Cardiac muscle cell (in vitro differentiated cells and primary cell): ENCODE data around the gene KLRB1. TPM values are rescaled to one million over a fixed set of nuclear protein-coding genes. Genes with fewer than 3 reads are reported as not detected.
"Not testable (repeated sequence)": the region's sequence is repeated elsewhere in the genome, so short reads cannot be mapped to it uniquely, and the experiment has no call there.

Experiments
- DNase-seq, 2 donors: peaks; one replicate each; pipeline versions ENCODE4 v3.0.0 to v3.0.0-alpha.2; 2010 to 2017; ENCODE audit warnings: low read depth in 1 of 2, low spot score in 1 of 2
- H3K27ac ChIP-seq: fragments of 200-600 bp; sonication (generic); 2 replicates; pipeline ENCODE4 v1.5.1; 2016
- H3K27me3 ChIP-seq: fragments of 200-600 bp; sonication (generic); 2 replicates; pipeline ENCODE4 v1.6.0; 2016; ENCODE audit warnings: control low read depth
- H3K36me3 ChIP-seq: fragments of 200-600 bp; sonication (generic); 2 replicates; pipeline ENCODE4 v1.5.1; 2016; ENCODE audit warnings: control low read depth
- H3K4me1 ChIP-seq: fragments of 200-600 bp; sonication (generic); 2 replicates; pipeline ENCODE4 v1.8.1; 2017; ENCODE audit warnings: low read depth, mild to moderate bottlenecking, mixed run types
- H3K4me3 ChIP-seq: fragments of 200-600 bp; sonication (generic); 2 replicates; pipeline ENCODE4 v1.5.1; 2016; ENCODE audit warnings: mild to moderate bottlenecking
- H3K9me3 ChIP-seq: fragments of 200-600 bp; sonication (generic); 2 replicates; pipeline ENCODE4 v1.5.1; 2017; ENCODE audit warnings: low read depth, mild to moderate bottlenecking, control low read depth
- polyA plus RNA-seq: library from polyadenylated mRNA; unstranded; fragments of >200 nt; fragmentation: Nextera tagmentation; extraction: Ambion mirVana; gene quantifications from 2 replicates; pipeline ENCODE4 v1.2.1, GENCODE V29; 2016
- total RNA-seq: library from RNA; depleted of rRNA; stranded (reverse); fragments of >200 nt; gene quantifications from 2 replicates; pipeline ENCODE4 v1.2.3, GENCODE V29; 2016
- TF ChIP-seq, protein P1 (sequence below): IDR thresholded peaks from 2 replicates; pipeline ENCODE4 v1.5.1; 2012; ENCODE audit warnings: low read depth, mild to moderate bottlenecking, low read length

KLRB1 gene
- total and polyA plus RNA-seq, 2 experiments from 2014 or later = not detected

GRCh38 chr12:9632766-9633165 is 25.1 kb upstream of the KLRB1 start:
- TF ChIP-seq, protein P1, sequence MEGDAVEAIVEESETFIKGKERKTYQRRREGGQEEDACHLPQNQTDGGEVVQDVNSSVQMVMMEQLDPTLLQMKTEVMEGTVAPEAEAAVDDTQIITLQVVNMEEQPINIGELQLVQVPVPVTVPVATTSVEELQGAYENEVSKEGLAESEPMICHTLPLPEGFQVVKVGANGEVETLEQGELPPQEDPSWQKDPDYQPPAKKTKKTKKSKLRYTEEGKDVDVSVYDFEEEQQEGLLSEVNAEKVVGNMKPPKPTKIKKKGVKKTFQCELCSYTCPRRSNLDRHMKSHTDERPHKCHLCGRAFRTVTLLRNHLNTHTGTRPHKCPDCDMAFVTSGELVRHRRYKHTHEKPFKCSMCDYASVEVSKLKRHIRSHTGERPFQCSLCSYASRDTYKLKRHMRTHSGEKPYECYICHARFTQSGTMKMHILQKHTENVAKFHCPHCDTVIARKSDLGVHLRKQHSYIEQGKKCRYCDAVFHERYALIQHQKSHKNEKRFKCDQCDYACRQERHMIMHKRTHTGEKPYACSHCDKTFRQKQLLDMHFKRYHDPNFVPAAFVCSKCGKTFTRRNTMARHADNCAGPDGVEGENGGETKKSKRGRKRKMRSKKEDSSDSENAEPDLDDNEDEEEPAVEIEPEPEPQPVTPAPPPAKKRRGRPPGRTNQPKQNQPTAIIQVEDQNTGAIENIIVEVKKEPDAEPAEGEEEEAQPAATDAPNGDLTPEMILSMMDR = no peak
- H3K4me3 ChIP-seq = no peak overlapping the region
- no peaks in the 10 kb centered on the region for H3K36me3 ChIP-seq
- H3K27me3 ChIP-seq = no peaks in the 10 kb centered on the region
- H3K9me3 ChIP-seq = no peaks in the 10 kb centered on the region
- H3K27ac ChIP-seq = no peak overlapping the region
- no peaks in the 10 kb centered on the region for H3K4me1 ChIP-seq
- no peak for DNase-seq

GRCh38 chr12:9626821-9627220 is 19.1 kb upstream of the KLRB1 start:
- no peak overlapping the region for H3K27ac ChIP-seq
- TF ChIP-seq, protein P1 = no peak
- H3K9me3 ChIP-seq = no peaks in the 10 kb centered on the region
- no peak for DNase-seq
- no peaks in the 10 kb centered on the region for H3K36me3 ChIP-seq
- no peaks in the 10 kb centered on the region for H3K27me3 ChIP-seq
- H3K4me3 ChIP-seq = no peak overlapping the region
- H3K4me1 ChIP-seq = no peaks in the 10 kb centered on the region

GRCh38 chr12:9626291-9626690 is 18.6 kb upstream of the KLRB1 start:
- H3K27ac ChIP-seq = no peak overlapping the region
- H3K4me3 ChIP-seq = no peak overlapping the region
- TF ChIP-seq, protein P1 = no peak
- H3K4me1 ChIP-seq = no peaks in the 10 kb centered on the region
- H3K36me3 ChIP-seq = no peaks in the 10 kb centered on the region
- H3K9me3 ChIP-seq = no peaks in the 10 kb centered on the region
- DNase-seq = no peak
- no peaks in the 10 kb centered on the region for H3K27me3 ChIP-seq

DNA sequence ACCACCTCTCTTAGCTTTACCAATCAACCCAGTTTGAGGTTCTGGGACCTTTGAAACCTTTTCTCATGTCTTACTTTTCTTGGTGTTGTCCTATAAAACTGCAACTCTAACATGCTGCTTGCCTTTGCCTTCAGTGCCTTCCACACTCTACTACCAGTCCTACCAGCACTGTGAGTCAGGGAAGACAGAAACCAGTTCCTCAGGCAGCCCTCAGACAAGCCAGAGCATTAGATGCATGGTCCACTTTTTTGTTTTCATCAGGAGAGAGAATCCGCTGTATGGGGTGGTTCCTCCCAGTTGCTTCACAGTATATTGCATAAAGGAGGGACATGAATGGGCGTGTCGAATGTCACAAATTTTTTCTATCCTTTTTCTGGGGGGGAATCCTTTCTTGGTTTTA is 17.3 kb upstream of the KLRB1 start:
- TF ChIP-seq, protein P1 = no peak
- Histone ChIP-seq H3K27me3 (no peaks in the 10 kb centered on the region), H3K4me1 (no peaks in the 10 kb centered on the region), H3K4me3 (no peak overlapping the region), H3K27ac (no peak overlapping the region), H3K9me3 (no peaks in the 10 kb centered on the region), H3K36me3 (no peaks in the 10 kb centered on the region)
- no peak for DNase-seq

DNA sequence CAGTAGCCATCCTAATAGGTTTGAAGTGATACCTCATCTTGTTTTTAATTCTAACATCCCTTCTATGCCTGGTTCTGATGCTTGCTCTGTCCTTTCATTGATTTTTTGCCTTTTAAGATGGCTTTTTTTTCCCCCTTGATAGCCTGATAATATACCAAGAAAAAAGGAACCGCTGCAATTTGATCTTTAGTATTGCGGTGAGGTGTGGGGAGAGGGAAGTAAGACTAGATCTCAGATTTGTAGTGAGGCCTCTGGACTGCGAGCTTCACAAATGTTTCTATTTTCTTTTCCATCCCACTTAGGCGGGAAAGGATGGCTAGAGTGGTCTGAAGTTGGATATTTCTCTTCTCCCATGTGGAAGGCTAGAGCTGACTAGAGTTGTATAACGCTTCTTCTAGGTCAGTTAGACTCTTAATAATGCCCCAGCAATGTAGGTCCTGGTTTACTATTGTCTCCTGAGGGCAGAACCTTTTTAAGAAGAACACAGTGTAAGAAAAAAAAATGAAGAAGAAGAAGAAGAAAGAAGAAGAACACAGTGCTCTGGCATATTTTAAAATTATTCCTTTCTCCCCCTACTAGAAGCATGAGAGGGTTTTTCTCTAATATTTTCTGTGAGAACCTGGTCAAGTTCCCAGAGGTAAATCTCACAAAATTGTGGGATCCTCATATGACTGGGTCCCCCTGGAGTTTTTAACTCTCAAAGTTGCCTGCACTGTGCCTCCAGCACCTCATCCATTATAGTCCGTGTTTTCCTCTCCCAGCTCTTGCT is 11.9 kb upstream of the KLRB1 start:
- TF ChIP-seq, protein P1 = no peak
- H3K27ac ChIP-seq = no peak overlapping the region
- H3K4me3 ChIP-seq = no peak overlapping the region
- H3K9me3 ChIP-seq = no peaks in the 10 kb centered on the region
- DNase-seq = no peak
- no peaks in the 10 kb centered on the region for H3K4me1 ChIP-seq
- no peaks in the 10 kb centered on the region for H3K27me3 ChIP-seq
- H3K36me3 ChIP-seq = no peaks in the 10 kb centered on the region

DNA sequence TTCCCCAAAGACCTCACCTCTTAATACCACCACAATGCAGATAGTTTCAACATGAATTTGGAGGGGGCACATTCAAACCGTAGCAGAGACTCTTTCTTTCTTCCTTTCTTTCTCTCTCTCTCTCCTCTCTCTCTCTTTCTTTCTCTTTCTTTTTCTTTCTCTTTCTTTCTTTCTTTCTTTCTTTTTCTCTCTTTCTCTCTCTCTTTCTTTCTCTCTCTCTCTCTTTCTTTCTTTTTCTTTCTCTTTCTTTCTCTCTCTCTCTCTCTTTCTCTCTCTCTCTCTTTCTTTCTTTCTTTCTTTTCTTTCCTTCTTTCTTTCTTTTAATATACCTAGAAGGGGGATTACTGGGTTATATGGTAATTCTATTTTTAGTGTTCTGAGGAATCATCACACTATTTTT is 11.2 kb upstream of the KLRB1 start:
- not testable (repeated sequence) for H3K27me3 ChIP-seq, H3K27ac ChIP-seq, H3K36me3 ChIP-seq, H3K9me3 ChIP-seq, H3K4me1 ChIP-seq, H3K4me3 ChIP-seq, DNase-seq
